Fibroblast of mammary gland (primary cell): ENCODE data around the gene CREB5.
A peak's percentile ranks its signal among the peaks of the same experiment; 100 is the strongest.
"Not testable (repeated sequence)": the region's sequence is repeated elsewhere in the genome, so short reads cannot be mapped to it uniquely, and the experiment has no call there.

Source experiments
- DNase-seq: peaks from one replicate; pipeline ENCODE4 v3.0.0-alpha.2; 2010; ENCODE audit warnings: low read depth
- H3K4me3 ChIP-seq: 2 replicates; pipeline ENCODE4 v1.5.1; 2011; ENCODE audit warnings: low read depth, mild to moderate bottlenecking, low read length, moderate library complexity; ENCODE audit not compliant: control insufficient read depth
- TF ChIP-seq, protein P1 (sequence below): conservative IDR thresholded peaks from 2 replicates; pipeline ENCODE4 v1.5.1; 2011; ENCODE audit warnings: low read depth, low read length, inconsistent platforms; ENCODE audit not compliant: control insufficient read depth, insufficient read depth

Gene CREB5

DNA sequence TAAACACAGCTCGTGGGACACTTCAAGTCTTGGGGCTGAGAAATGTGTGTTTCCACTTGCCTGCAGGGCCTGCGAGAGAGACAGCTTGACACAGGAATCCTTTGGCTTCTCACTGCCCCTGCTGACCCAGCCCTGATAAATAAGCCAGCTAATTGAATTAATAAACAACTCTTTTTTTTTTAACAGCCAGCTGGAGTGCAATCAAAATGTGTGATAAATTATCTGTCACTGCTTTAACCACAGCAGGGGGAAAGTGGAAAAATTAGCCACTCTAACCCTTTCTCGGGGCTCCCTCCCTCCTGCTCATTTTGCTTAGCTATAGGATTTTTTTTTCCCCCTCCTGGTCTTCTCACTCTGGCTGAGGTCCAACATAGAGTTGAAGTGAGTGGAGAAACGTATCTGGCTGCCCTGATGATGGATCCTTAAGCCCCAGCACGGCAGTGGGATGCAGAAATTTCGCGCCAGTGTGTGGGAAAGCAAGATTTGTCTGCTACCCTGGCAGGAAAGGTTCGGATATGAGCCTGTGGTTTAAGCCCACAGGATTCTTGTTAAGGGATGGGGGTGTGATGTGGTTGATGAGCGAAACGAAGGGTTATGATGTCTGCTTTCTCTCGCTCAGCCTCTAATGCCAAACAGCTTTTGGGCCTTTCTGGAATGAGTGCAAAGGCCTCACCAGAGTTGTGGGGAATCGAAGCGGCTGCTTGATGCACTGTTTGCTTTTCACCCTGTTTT, 372.0 kb downstream of the CREB5 start:
- DNase-seq, result peak; percentile 49
- TF ChIP-seq, protein P1, sequence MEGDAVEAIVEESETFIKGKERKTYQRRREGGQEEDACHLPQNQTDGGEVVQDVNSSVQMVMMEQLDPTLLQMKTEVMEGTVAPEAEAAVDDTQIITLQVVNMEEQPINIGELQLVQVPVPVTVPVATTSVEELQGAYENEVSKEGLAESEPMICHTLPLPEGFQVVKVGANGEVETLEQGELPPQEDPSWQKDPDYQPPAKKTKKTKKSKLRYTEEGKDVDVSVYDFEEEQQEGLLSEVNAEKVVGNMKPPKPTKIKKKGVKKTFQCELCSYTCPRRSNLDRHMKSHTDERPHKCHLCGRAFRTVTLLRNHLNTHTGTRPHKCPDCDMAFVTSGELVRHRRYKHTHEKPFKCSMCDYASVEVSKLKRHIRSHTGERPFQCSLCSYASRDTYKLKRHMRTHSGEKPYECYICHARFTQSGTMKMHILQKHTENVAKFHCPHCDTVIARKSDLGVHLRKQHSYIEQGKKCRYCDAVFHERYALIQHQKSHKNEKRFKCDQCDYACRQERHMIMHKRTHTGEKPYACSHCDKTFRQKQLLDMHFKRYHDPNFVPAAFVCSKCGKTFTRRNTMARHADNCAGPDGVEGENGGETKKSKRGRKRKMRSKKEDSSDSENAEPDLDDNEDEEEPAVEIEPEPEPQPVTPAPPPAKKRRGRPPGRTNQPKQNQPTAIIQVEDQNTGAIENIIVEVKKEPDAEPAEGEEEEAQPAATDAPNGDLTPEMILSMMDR, result no peak
- H3K4me3 ChIP-seq, result no peak overlapping the region

DNA sequence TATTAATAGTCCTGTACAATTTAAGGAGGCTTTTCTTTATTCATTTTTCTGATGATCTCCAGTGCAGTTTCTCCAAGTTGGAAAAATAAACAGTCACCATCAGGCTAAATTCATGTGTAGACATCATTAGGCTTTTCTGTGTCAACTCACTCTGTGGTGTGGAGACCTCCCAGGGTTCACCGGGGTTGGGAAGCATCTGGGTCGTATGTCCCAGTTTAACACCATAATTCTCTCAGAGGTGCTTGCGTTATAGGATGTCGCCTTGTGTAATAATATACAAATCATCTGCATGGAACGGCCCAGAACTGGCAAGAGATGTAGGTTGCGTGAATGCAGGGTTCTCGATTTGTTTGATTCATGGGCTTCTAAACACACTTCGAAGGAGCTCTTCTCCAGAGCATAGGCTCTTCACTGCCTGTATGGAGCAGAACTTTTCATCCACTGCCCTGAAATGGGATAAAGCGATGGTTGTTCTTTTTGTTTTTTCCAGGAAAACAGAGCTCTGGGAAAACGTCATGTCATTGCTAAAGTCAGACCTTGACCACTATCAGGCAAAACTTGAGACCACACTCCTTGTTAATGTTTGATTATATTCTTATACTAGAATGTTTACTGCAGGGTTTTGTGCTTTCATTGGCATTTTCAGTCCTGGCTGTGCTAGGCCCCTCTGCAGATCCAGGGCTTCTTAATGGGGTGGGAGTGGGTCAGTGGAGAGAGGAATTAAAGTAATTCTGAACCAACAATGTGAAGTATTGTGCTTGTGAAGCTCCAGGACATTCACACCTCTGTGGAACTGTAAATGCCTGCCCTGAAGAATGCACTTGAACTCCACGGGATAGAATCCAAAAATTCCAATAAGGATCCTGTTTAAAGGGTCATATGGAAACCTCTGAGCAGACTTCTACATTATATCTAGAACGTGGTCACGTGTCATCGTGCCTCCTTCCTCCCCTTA, 373.0 kb downstream of the CREB5 start:
- no peak for DNase-seq
- TF ChIP-seq, protein P1, result no peak

DNA sequence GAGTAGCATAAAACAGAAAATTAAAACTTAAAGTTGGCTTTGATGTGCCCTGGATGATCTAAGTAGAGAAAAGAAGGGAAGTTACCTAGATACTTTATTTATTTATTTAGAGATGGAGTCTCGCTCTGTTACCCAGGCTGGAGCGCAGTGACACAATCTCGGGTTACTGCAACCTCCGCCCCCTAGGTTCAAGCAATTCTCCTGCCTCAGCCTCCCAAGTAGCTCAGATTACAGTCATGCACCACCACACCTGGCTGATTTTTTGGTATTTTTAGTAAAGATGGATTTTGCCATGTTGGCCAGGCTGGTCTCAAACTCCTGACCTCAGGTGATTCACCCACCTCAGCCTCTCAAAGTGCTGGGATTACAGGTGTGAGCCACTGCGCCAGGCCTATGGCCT, 373.8 kb downstream of the CREB5 start:
- not testable (repeated sequence) for H3K4me3 ChIP-seq, DNase-seq

More for the DNA sequence above, 373.0 kb downstream of the CREB5 start:
- no peak overlapping the region for H3K4me3 ChIP-seq

DNA sequence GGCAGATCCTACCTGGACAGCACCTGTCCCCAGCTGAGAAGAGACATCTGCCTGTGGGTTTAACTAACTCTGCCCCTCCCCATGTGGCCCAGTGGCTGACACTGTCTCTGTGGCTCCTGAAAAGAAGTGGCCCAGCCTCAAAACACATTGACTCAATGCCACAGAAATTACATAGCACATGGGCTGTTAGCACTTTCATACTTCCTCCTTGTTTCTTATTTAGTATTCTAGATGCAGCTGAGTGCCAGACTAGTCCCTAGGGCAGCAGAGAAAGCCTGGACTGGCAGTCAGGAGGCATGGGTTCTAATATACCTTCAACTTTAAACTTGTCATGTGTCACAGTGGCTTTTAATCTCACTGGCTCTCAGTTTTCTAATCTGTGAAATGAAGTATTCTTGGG, 374.8 kb downstream of the CREB5 start:
- no peak for DNase-seq
- TF ChIP-seq, protein P1, result no peak
- no peak overlapping the region for H3K4me3 ChIP-seq

DNA sequence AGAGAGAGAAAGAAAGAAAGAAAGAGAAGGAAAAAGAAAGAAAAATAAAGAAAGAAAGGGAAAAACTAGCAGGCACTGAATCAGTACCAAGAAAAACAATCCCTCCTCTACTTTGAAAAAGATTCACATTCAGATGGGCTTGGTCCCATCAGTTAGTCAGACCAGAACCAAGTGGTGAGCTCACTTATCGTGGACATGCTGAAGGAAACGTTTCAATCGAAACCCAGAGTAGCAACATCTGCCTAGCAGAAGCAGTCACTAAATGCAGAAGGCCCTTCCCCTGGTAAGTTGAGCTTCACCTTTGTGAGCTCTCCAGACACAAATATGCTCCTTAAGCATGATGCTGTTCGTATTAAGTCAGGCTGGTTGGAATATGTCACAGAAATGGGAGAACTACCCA, 378.1 kb downstream of the CREB5 start:
- TF ChIP-seq, protein P1, result no peak

DNA sequence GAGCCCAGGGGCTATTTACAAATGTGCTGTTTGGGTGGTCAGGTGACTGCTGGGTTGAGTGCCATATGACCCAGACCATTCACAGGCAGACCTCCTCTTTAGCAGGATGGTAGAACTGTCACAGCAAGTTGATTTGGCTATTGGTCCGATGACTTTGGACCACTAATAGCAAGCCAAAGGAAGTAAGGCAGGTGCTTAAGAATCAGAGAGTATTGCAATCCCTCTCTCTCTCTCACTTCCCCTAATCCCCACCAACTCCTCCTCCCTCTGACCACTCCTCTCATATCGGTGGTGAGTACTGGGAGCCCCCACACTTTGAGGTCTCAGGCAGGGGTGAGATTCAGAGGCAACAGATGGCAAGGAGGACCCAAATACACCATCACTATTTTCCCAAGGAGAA, 380.5 kb downstream of the CREB5 start:
- H3K4me3 ChIP-seq, result no peak overlapping the region
- TF ChIP-seq, protein P1, result no peak
- DNase-seq, result no peak

More for the DNA sequence above, 378.1 kb downstream of the CREB5 start:
- no peak for DNase-seq
- H3K4me3 ChIP-seq, result no peak overlapping the region
